Measurements from ENCODE around the gene PRKG1.

PRKG1 gene

GRCh38 chr10:51972733-51973346 lies 898.6 kb downstream of the PRKG1 start:
- no peak for DNase-seq

- no peak for DNase-seq
Observed at GRCh38 chr10:51980752-51981151, 906.5 kb downstream of the PRKG1 start.

- DNase-seq: no peak
Observed at GRCh38 chr10:51981731-51982130, 907.4 kb downstream of the PRKG1 start.

GRCh38 chr10:51983481-51983880 lies 909.2 kb downstream of the PRKG1 start:
- DNase-seq: no peak

GRCh38 chr10:51985336-51985735 lies 911.0 kb downstream of the PRKG1 start:
- no peak for DNase-seq

GRCh38 chr10:51986516-51986915 lies 912.2 kb downstream of the PRKG1 start:
- DNase-seq: no peak

GRCh38 chr10:51993475-51993874 lies 919.2 kb downstream of the PRKG1 start:
- no peak for DNase-seq

- DNase-seq: no peak
Observed at GRCh38 chr10:51999096-51999495, 924.8 kb downstream of the PRKG1 start.

GRCh38 chr10:52004342-52004949 lies 930.2 kb downstream of the PRKG1 start:
- DNase-seq: no peak

- DNase-seq: no peak
Observed at GRCh38 chr10:52007091-52007490, 932.8 kb downstream of the PRKG1 start.

GRCh38 chr10:52011118-52011517 lies 936.8 kb downstream of the PRKG1 start:
- DNase-seq: no peak

GRCh38 chr10:52019077-52019555 lies 944.8 kb downstream of the PRKG1 start:
- no peak for DNase-seq

- DNase-seq: no peak
Observed at GRCh38 chr10:52019656-52020055, 945.4 kb downstream of the PRKG1 start.

- DNase-seq: no peak
Observed at GRCh38 chr10:52020173-52020572, 945.9 kb downstream of the PRKG1 start.

- no peak for DNase-seq
Observed at GRCh38 chr10:52020702-52021101, 946.4 kb downstream of the PRKG1 start.

- no peak for DNase-seq
Observed at GRCh38 chr10:52027055-52027705, 952.9 kb downstream of the PRKG1 start.

GRCh38 chr10:52028523-52028858 lies 954.2 kb downstream of the PRKG1 start:
- no peak for DNase-seq

GRCh38 chr10:52029628-52030027 lies 955.3 kb downstream of the PRKG1 start:
- no peak for DNase-seq

GRCh38 chr10:52030051-52030790 lies 955.9 kb downstream of the PRKG1 start:
- no peak for DNase-seq

- no peak for DNase-seq
Observed at GRCh38 chr10:52030975-52031374, 956.7 kb downstream of the PRKG1 start.

GRCh38 chr10:52031771-52032170 lies 957.5 kb downstream of the PRKG1 start:
- no peak for DNase-seq

- no peak for DNase-seq
Observed at GRCh38 chr10:52032681-52033629, 958.7 kb downstream of the PRKG1 start.
